ENCODE measurements around the gene VAV2.

- TF ChIP-seq REST (IDR thresholded peaks at IDR 0.05), result no peak
- no peak for TF ChIP-seq CTCF (IDR thresholded peaks at IDR 0.05)
- no peak for TF ChIP-seq KDM5A (IDR thresholded peaks at IDR 0.05)
- no peak for TF ChIP-seq RAD21 (conservative IDR thresholded peaks at IDR 0.05 in 1 of 2, IDR thresholded peaks at IDR 0.05 in 1 of 2)
- no peak for TF ChIP-seq PBX3 (IDR thresholded peaks at IDR 0.05)
- TF ChIP-seq BCL3 (IDR thresholded peaks at IDR 0.05), result no peak
- TF ChIP-seq EP300 (IDR thresholded peaks at IDR 0.05), result no peak
These were observed 65.8 kb downstream of the VAV2 start for GRCh38 chr9:133926165-133926856.

Measured in A549 (cell line).